Peyer's patch (tissue), 4 donors: Measurements from ENCODE around the gene BPI.

Experiments
- CTCF ChIP-seq, 6 experiments: fragments of 450-650 bp in 4 of 6; fragments of 200-600 bp in 2 of 6; sonication (generic) in 1 of 6; IDR thresholded peaks; one replicate each; pipeline ENCODE4 v1.5.1; 2017 to 2019; ENCODE audit warnings: antibody characterized with exemption in 6 of 6, mild to moderate bottlenecking in 3 of 6, moderate library complexity in 1 of 6
- POLR2A ChIP-seq, 2 donors: fragments of 450-650 bp; IDR thresholded peaks; one replicate each; pipeline ENCODE4 v1.5.1; 2017; ENCODE audit warnings: antibody characterized with exemption in 2 of 2, mild to moderate bottlenecking in 2 of 2, moderate library complexity in 2 of 2

DNA sequence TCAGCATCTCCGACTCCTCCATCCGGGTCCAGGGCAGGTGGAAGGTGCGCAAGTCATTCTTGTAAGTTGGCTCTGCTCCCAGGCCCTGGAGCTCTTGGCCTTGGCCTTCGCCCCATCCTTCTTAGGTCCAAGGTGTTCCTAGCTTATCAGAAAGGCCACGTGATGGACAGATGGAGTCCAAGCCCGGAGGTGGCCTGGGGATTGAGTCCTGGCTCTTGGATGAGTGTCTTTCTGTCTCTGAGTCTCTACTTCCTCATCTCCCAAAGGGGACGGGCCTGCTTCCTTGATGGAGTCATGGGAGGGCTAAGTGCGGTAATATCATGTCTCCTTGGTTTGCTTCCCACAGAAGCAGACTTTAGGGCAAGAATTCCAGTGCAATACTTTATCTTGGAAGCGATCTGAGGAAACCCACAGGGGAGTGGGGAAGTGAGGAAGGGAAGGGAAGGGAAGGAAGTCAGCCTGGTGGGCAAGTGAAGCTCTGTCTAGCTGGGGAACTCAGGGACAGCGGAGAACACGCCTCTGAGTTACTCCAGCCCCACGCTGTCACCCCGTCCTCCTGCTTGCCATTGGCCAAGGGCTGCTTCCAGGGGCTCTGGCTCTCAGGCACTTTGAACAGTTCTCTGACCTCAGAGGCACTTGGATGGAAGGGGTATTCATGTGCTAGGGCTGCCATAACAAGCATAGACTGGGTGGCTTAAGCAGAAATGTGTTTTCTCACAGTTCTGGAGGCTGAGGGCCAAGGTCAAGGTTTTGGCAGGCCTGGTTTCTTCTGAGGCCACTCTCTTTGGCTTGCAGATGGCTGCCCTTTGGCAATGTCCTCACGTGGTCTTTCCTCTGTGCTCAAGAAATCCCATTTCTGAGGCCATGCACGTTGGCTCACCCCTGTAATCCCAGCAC, 47.2 kb downstream of the BPI start:
- no peak for TF ChIP-seq CTCF (IDR thresholded peaks at IDR 0.05)
- no peak for TF ChIP-seq POLR2A (IDR thresholded peaks at IDR 0.05)
